OCI-LY7 (cell line): ENCODE results near the gene TRPM8.

Experiments used
- EZH2phosphoT487 ChIP-seq: fragments of 200-600 bp; sonication (generic); IDR thresholded peaks from 2 replicates; pipeline ENCODE4 v1.6.1; 2018; ENCODE audit warnings: low read depth, borderline replicate concordance, mild to moderate bottlenecking, mixed run types, antibody characterized with exemption, low read length, moderate library complexity, mixed read lengths
- TF ChIP-seq, protein P1 (sequence below): fragments of 200-600 bp; sonication (generic); conservative IDR thresholded peaks from 2 replicates; pipeline ENCODE4 v1.5.1; 2014; ENCODE audit warnings: mild to moderate bottlenecking, antibody characterized with exemption, low read length, moderate library complexity, mixed read lengths

DNA sequence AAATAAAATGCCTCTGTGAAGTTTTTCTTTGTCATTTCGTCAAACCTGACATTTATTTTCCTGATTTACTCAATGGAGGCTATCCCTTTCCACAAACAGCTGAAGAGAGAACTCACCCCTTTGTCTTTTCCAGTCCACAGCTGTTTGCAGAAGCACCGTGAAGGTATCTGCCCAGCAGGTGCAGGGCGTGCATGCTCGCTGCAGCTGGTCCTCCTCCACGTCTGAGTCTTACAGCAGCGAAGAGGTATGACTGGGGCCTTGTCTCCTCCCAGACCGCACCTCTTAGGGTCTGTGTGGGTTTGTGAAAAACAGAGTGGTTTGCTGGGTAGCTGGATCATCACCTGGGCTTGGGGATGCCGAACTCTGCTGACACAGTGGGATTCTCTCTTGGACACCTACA is 143.1 kb downstream of the TRPM8 start:
- TF ChIP-seq, protein P1, sequence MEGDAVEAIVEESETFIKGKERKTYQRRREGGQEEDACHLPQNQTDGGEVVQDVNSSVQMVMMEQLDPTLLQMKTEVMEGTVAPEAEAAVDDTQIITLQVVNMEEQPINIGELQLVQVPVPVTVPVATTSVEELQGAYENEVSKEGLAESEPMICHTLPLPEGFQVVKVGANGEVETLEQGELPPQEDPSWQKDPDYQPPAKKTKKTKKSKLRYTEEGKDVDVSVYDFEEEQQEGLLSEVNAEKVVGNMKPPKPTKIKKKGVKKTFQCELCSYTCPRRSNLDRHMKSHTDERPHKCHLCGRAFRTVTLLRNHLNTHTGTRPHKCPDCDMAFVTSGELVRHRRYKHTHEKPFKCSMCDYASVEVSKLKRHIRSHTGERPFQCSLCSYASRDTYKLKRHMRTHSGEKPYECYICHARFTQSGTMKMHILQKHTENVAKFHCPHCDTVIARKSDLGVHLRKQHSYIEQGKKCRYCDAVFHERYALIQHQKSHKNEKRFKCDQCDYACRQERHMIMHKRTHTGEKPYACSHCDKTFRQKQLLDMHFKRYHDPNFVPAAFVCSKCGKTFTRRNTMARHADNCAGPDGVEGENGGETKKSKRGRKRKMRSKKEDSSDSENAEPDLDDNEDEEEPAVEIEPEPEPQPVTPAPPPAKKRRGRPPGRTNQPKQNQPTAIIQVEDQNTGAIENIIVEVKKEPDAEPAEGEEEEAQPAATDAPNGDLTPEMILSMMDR: no peak
- TF ChIP-seq EZH2phosphoT487: no peak
